H1 (cell line): ENCODE data around the gene CPED1. TPM values are rescaled to one million over a fixed set of nuclear protein-coding genes. Genes with fewer than 3 reads are reported as not detected.

ENCODE experiments used
- CTCF ChIA-PET: fragments of 300-600 bp; sonication (Branson Sonifier 250); formaldehyde crosslinking; loops from one replicate; lab custom pipeline; 2021; ENCODE audit not compliant: partially characterized antibody; lab: Charles Lee
- POLR2A ChIA-PET: fragments of 300-600 bp; sonication (Branson Sonifier 250); formaldehyde crosslinking; loops from one replicate; lab custom pipeline; 2021; ENCODE audit warnings: inconsistent platforms; ENCODE audit not compliant: partially characterized antibody; lab: Charles Lee
- DNase-seq, 2 experiments: peaks; one replicate each; pipeline versions ENCODE4 v3.0.0 to v3.0.0-alpha.2; 2010 to 2022; ENCODE audit warnings: low spot score in 2 of 2, low read depth in 1 of 2, mixed read lengths in 1 of 2
- FAIRE-seq: peaks from 2 replicates; lab custom pipeline; 2011; peaks lifted over from hg19 to GRCh38; lab: Jason Lieb, UNC
- H2AFZ ChIP-seq: 2 replicates; pipeline ENCODE4 v1.8.1; 2012; ENCODE audit warnings: low read length, inconsistent platforms
- H2AK5ac ChIP-seq: 2 replicates; pipeline ENCODE4 v1.6.1; 2013; ENCODE audit warnings: low read depth, low read length
- H2BK120ac ChIP-seq: replicated peaks from 2 replicates; pipeline ENCODE3; 2013; ENCODE audit warnings: low read depth, low read length, inconsistent platforms
- H2BK12ac ChIP-seq: 2 replicates; pipeline ENCODE4 v1.6.1; 2013; ENCODE audit warnings: low read depth, low read length
- H2BK15ac ChIP-seq: 2 replicates; pipeline ENCODE4 v1.6.1; 2013; ENCODE audit warnings: low read length
- H2BK20ac ChIP-seq: 2 replicates; pipeline ENCODE4 v1.6.1; 2013; ENCODE audit warnings: low read length
- H2BK5ac ChIP-seq: 2 replicates; pipeline ENCODE4 v1.6.1; 2013; ENCODE audit warnings: low read depth, low read length
- H3K14ac ChIP-seq: 2 replicates; pipeline ENCODE4 v1.6.1; 2013; ENCODE audit warnings: inconsistent platforms; ENCODE audit not compliant: insufficient read length
- H3K18ac ChIP-seq: 2 replicates; pipeline ENCODE4 v1.6.1; 2013; ENCODE audit warnings: low read length; ENCODE audit errors: extremely low read depth
- H3K23ac ChIP-seq: 2 replicates; pipeline ENCODE4 v1.6.1; 2013; ENCODE audit warnings: inconsistent platforms; ENCODE audit not compliant: insufficient read length
- H3K23me2 ChIP-seq: 2 replicates; pipeline ENCODE4 v1.6.1; 2013; ENCODE audit warnings: low read depth, low read length
- H3K27ac ChIP-seq: 2 replicates; pipeline ENCODE4 v1.6.1; 2011; ENCODE audit warnings: low read depth, low read length, inconsistent platforms
- H3K27me3 ChIP-seq, 4 experiments: replicated peaks in 1 of 4; 1 replicate in 1 of 4; 2 replicates in 3 of 4; pipeline versions ENCODE4 v1.6.1 to v1.8.1; 2011 to 2013; ENCODE audit warnings: low read length in 3 of 4, mild to moderate bottlenecking in 3 of 4, inconsistent platforms in 2 of 4, mixed read lengths in 2 of 4, moderate library complexity in 1 of 4; ENCODE audit not compliant: control insufficient read depth in 3 of 4, insufficient read depth in 3 of 4; ENCODE audit errors: extremely low read depth in 1 of 4
- H3K36me3 ChIP-seq, 4 experiments: 2 replicates each; pipeline versions ENCODE4 v1.6.1 to v1.8.1; 2011 to 2013; ENCODE audit warnings: mild to moderate bottlenecking in 4 of 4, low read length in 3 of 4, moderate library complexity in 2 of 4, control low read depth in 1 of 4, inconsistent platforms in 1 of 4; ENCODE audit not compliant: insufficient read depth in 4 of 4, control insufficient read depth in 2 of 4
- H3K4ac ChIP-seq: replicated peaks from 2 replicates; pipeline ENCODE3; 2013; ENCODE audit warnings: low read length, low read depth, mixed read lengths, inconsistent platforms; ENCODE audit not compliant: insufficient read length
- H3K4me1 ChIP-seq, 4 experiments: replicated peaks in 1 of 4; 1 replicate in 1 of 4; 2 replicates in 3 of 4; pipeline versions ENCODE4 v1.6.1 to v1.8.1; 2011 to 2013; ENCODE audit warnings: low read length in 3 of 4, inconsistent platforms in 2 of 4, mixed read lengths in 1 of 4; ENCODE audit not compliant: insufficient read depth in 4 of 4, control insufficient read depth in 3 of 4
- H3K4me2 ChIP-seq, 2 experiments: 2 replicates each; pipeline versions ENCODE4 v1.6.1 to v1.8.1; 2011 to 2013; ENCODE audit warnings: low read depth in 2 of 2, low read length in 2 of 2, control low read depth in 1 of 2, inconsistent platforms in 1 of 2, mild to moderate bottlenecking in 1 of 2; ENCODE audit not compliant: insufficient read depth in 1 of 2
- H3K4me3 ChIP-seq, 4 experiments: fragments of 200-600, 300-600 bp in 1 of 4; sonication (generic), shearing (Covaris generic), sonication (Bioruptor Twin) in 1 of 4; 2 replicates each; pipeline versions ENCODE4 v1.5.1 to v1.8.1; 2011 to 2016; ENCODE audit warnings: low read length in 4 of 4, low read depth in 3 of 4, control low read depth in 2 of 4, inconsistent platforms in 2 of 4, mild to moderate bottlenecking in 2 of 4, mixed read lengths in 1 of 4, moderate library complexity in 1 of 4; ENCODE audit not compliant: insufficient read depth in 2 of 4; ENCODE audit errors: extremely low read depth in 1 of 4
- H3K56ac ChIP-seq: replicated peaks from 2 replicates; pipeline ENCODE3; 2013; ENCODE audit warnings: low read depth, mild to moderate bottlenecking, mixed read lengths, low read length, inconsistent platforms; ENCODE audit not compliant: insufficient read length
- H3K79me1 ChIP-seq: 2 replicates; pipeline ENCODE4 v1.6.1; 2013; ENCODE audit warnings: low read depth, low read length, control low read depth
- H3K79me2 ChIP-seq, 2 experiments: 2 replicates each; pipeline versions ENCODE4 v1.6.1 to v1.8.1; 2012 to 2013; ENCODE audit warnings: low read length in 2 of 2, mild to moderate bottlenecking in 2 of 2, inconsistent platforms in 1 of 2; ENCODE audit not compliant: insufficient read depth in 2 of 2, control insufficient read depth in 1 of 2
- H3K9ac ChIP-seq, 4 experiments: replicated peaks in 1 of 4; 1 replicate in 1 of 4; 2 replicates in 3 of 4; pipeline versions ENCODE4 v1.6.1 to v1.8.1; 2011 to 2013; ENCODE audit warnings: low read depth in 3 of 4, low read length in 3 of 4, control low read depth in 2 of 4, mild to moderate bottlenecking in 2 of 4, moderate library complexity in 2 of 4, inconsistent platforms in 1 of 4; ENCODE audit errors: extremely low read depth in 1 of 4
- H3K9me3 ChIP-seq, 2 experiments: 2 replicates each; pipeline versions ENCODE4 v1.6.1 to v1.8.1; 2012 to 2013; ENCODE audit warnings: mild to moderate bottlenecking in 2 of 2, moderate library complexity in 2 of 2, control low read depth in 1 of 2, inconsistent platforms in 1 of 2, low read depth in 1 of 2, low read length in 1 of 2, mixed read lengths in 1 of 2; ENCODE audit not compliant: insufficient read depth in 2 of 2
- H4K20me1 ChIP-seq, 2 experiments: replicated peaks in 1 of 2; 2 replicates each; pipeline versions ENCODE3 to v1.8.1; 2011 to 2013; ENCODE audit warnings: inconsistent platforms in 2 of 2, low read length in 2 of 2, mild to moderate bottlenecking in 1 of 2; ENCODE audit not compliant: insufficient read depth in 2 of 2, control insufficient read depth in 1 of 2
- H4K5ac ChIP-seq: 2 replicates; pipeline ENCODE4 v1.6.1; 2013; ENCODE audit warnings: low read length, low read depth, mixed read lengths, inconsistent platforms; ENCODE audit not compliant: insufficient read length
- H4K8ac ChIP-seq: 2 replicates; pipeline ENCODE4 v1.8.0; 2013; ENCODE audit warnings: mild to moderate bottlenecking, moderate library complexity, low read length, inconsistent platforms; ENCODE audit not compliant: insufficient read depth; ENCODE audit errors: extremely low read depth
- H4K91ac ChIP-seq: replicated peaks from 2 replicates; pipeline ENCODE3; 2013; ENCODE audit warnings: low read length, mixed read lengths, inconsistent platforms; ENCODE audit not compliant: insufficient read length
- ASH2L ChIP-seq: fragments of 200-600, 300-600 bp; sonication (generic); IDR thresholded peaks from one replicate; pipeline ENCODE4 v1.7.1; 2017; ENCODE audit warnings: low read length
- E2F6 ChIP-seq: IDR thresholded peaks from 2 replicates; pipeline ENCODE4 v1.6.1; 2012; ENCODE audit warnings: inconsistent platforms
- EGR1 ChIP-seq: IDR thresholded peaks from 2 replicates; pipeline ENCODE4 v1.6.1; 2011; ENCODE audit warnings: low read depth, low read length, borderline replicate concordance
- HDAC6 ChIP-seq: IDR thresholded peaks from one replicate; pipeline ENCODE4 v1.7.1; 2012; ENCODE audit warnings: low read depth, mild to moderate bottlenecking, inconsistent platforms, low read length, moderate library complexity
- MAX ChIP-seq: IDR thresholded peaks from 2 replicates; pipeline ENCODE4 v1.6.1; 2012; ENCODE audit warnings: inconsistent platforms
- SP1 ChIP-seq: IDR thresholded peaks from 2 replicates; pipeline ENCODE4 v1.6.1; 2011; ENCODE audit warnings: low read depth, low read length
- USF2 ChIP-seq: IDR thresholded peaks from 2 replicates; pipeline ENCODE4 v1.6.1; 2011; ENCODE audit warnings: low read length, improper control_type of control experiment
- WGBS, 2 experiments: shearing (Covaris generic) in 1 of 2; methylation state at CpG; one replicate each; pipeline versions ENCODE4 v1.1.6 to v1.1.7; 2013 to 2015; ENCODE audit warnings: low lambda C conversion rate in 2 of 2, mixed read lengths in 2 of 2, inconsistent platforms in 1 of 2, low coverage in 1 of 2, missing lambda C conversion rate in 1 of 2; ENCODE audit not compliant: insufficient replicate concordance in 2 of 2, insufficient coverage in 1 of 2, insufficient read length in 1 of 2; ENCODE audit errors: extremely low coverage in 1 of 2, missing lambda C conversion rate in 1 of 2; 5-methylcytosine and 5-hydroxymethylcytosine counted together
- polyA plus RNA-seq, 7 experiments: library from polyadenylated mRNA; depleted of rRNA in 3 of 7; stranded (reverse) in 5 of 7; unstranded in 2 of 7; fragments of >200 nt in 5 of 7; fragments of 200-250 nt in 2 of 7; gene quantifications; 1 replicate in 5 of 7; 2 replicates in 1 of 7; 4 replicates in 1 of 7; pipeline versions ENCODE4 v1.2.1 to v1.2.3, GENCODE V29; 2011 to 2013; ENCODE audit warnings: missing spikeins in 2 of 7, mixed read lengths in 2 of 7
- total RNA-seq: library from RNA; stranded (reverse); fragmentation: NEBNext Ultra II Directional; extraction: Animal tissue kit (Norgen Biotek cat#: 25700); gene quantifications from 2 replicates; pipeline ENCODE4 v1.2.1, GENCODE V29; 2021

Gene CPED1
- total and polyA plus RNA-seq, 2 of the 8 experiments (the other 6 are each of a cell fraction or from before 2014, with no cell fraction given), result 0.08 to 0.39 TPM

GRCh38 chr7:121023683-121024511 lies 35.4 kb downstream of the CPED1 start:
- H2BK120ac ChIP-seq, result no peak overlapping the region
- no peaks in the 10 kb centered on the region for H3K27me3 ChIP-seq
- no peak overlapping the region for H3K4ac ChIP-seq
- no peak overlapping the region for H2BK15ac ChIP-seq
- no peaks in the 10 kb centered on the region for H3K9me3 ChIP-seq
- H3K9ac ChIP-seq, result no peak overlapping the region
- no peak overlapping the region for H2BK5ac ChIP-seq
- ChIA-PET CTCF (interaction anchor here (1.0 kb wide), 2 partner anchors 34 to 231 kb away, joined by 3 read pairs; no protein-coding TSS in a partner anchor), POLR2A (no interaction called here)
- H3K4me1 ChIP-seq, result peaks cover 0 to 6% (median 0%) of the 10 kb centered on the region in 4 experiments; a peak in 2 of 7 replicates
- H2AFZ ChIP-seq, result 0 out of 2 replicates have a peak overlapping the region, but pooled peaks have one; percentile 5
- H4K20me1 ChIP-seq, result no peaks in the 10 kb centered on the region
- no peak overlapping the region for H2AK5ac ChIP-seq
- H2BK12ac ChIP-seq, result no peak overlapping the region
- no peaks in the 10 kb centered on the region for H3K79me2 ChIP-seq
- H3K4me2 ChIP-seq, result no peak overlapping the region
- 89% methylated on average over 8 of the region's 8 CpGs; no CpG with 5 or more reads in 1 of the 2 experiments for WGBS, 2 experiments
- TF ChIP-seq ASH2L, result no peak
- TF ChIP-seq HDAC6, result no peak
- TF ChIP-seq E2F6, result no peak
- no peak for TF ChIP-seq EGR1
- no peak for TF ChIP-seq USF2
- no peak for TF ChIP-seq MAX
- TF ChIP-seq SP1, result no peak
- DNase-seq (no peak), FAIRE-seq (no peak)
- H4K91ac ChIP-seq, result no peak overlapping the region
- H3K4me3 ChIP-seq, result no peak overlapping the region
- no peak overlapping the region for H3K27ac ChIP-seq
- no peak overlapping the region for H3K14ac ChIP-seq
- H3K36me3 ChIP-seq, result no peaks in the 10 kb centered on the region
- no peaks in the 10 kb centered on the region for H3K79me1 ChIP-seq
- no peak overlapping the region for H3K23ac ChIP-seq
- no peak overlapping the region for H2BK20ac ChIP-seq
- no peak overlapping the region for H3K18ac ChIP-seq
- H4K8ac ChIP-seq, result no peak overlapping the region
- no peak overlapping the region for H4K5ac ChIP-seq
- H3K23me2 ChIP-seq, result no peaks in the 10 kb centered on the region
- H3K56ac ChIP-seq, result no peak overlapping the region
